Sciatic nerve (tissue), 2 donors: ENCODE results near the gene GTF2IRD1. TPM values are rescaled to one million over a fixed set of nuclear protein-coding genes. Genes with fewer than 3 reads are reported as not detected.
"Not testable (repeated sequence)": the region's sequence is repeated elsewhere in the genome, so short reads cannot be mapped to it uniquely, and the experiment has no call there.

ENCODE experiments used
- ATAC-seq: fragments of 200-7000 bp; cut with Tn5 transposase; one replicate; pipeline ENCODE4 v1.9.1; 2020; ENCODE audit warnings: mild to moderate bottlenecking, moderate library complexity
- DNase-seq: peaks from one replicate; pipeline ENCODE4 v3.0.0-alpha.2; 2020; ENCODE audit warnings: low spot score
- intact Hi-C: fragments of 100-400 bp; cut with DNase I; formaldehyde crosslinking; loops from one replicate; pipeline ENCODE4 v1.14.2; 2022
- total RNA-seq: library from RNA; stranded (reverse); fragmentation: NEBNext Ultra II Directional; extraction: Animal tissue kit (Norgen Biotek cat#: 25700); gene quantifications from one replicate; pipeline ENCODE4 v1.2.1, GENCODE V29; 2021
- donor health status: DM: no; HTN: no; CAD: no.
- donor health status: DM: no; HTN: no; CAD: no.

GTF2IRD1 gene
- total RNA-seq, 1 donor from 2014 or later = 29.5 TPM

DNA sequence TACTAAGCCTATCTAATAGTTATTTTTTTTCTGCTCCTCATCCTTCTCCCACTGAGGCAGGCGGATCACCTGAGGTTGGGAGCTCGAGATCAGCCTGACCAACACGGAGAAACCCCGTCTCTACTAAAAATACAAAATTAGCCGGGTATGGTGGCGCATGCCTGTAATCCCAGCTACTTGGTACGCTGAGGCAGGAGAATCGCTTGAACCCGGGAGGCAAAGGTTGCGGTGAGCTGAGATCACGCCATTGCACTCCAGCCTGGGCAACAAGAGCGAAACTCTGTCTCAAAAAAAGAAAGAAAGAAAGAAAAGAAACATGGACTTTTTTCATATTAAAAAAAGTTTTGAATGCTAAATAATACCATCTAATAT, 197.4 kb downstream of the GTF2IRD1 start:
- DNase-seq, intact Hi-C loops, ATAC-seq: not testable (repeated sequence)

Other genes starting within 250 kb of the GTF2IRD1 start
- gene LAT2, start 243.9 kb upstream of the GTF2IRD1 start, total RNA-seq = 12.5 TPM
- gene RFC2, start 199.5 kb upstream of the GTF2IRD1 start, total RNA-seq = 17.1 TPM
- 58.4 TPM for gene CLIP2, start 164.5 kb upstream of the GTF2IRD1 start, total RNA-seq
- gene GTF2I, start 203.8 kb downstream of the GTF2IRD1 start, total RNA-seq = 246 TPM